Ovary (tissue), 3 donors: ENCODE results near the gene ANKMY1.
A peak's percentile ranks its signal among the peaks of the same experiment; 100 is the strongest.

Experiments
- CTCF ChIP-seq, 3 donors: fragments of 450-650 bp in 2 of 3; fragments of 200-600 bp in 1 of 3; IDR thresholded peaks; one replicate each; pipeline versions ENCODE4 v1.5.1 to v1.8.0; 2016 to 2022; ENCODE audit warnings: antibody characterized with exemption in 3 of 3, mild to moderate bottlenecking in 1 of 3
- EP300 ChIP-seq: sonication (generic); formaldehyde crosslinking; IDR thresholded peaks from one replicate; pipeline ENCODE4 v1.6.1; 2017; ENCODE audit warnings: antibody characterized with exemption
- POLR2A ChIP-seq: fragments of 450-650 bp; IDR thresholded peaks from one replicate; pipeline ENCODE4 v1.6.1; 2017; ENCODE audit warnings: antibody characterized with exemption, mild to moderate bottlenecking, moderate library complexity
- donor health status: DM: no; HTN: no; CAD: no.

- peak; percentile 91 to 96 (median 92) for TF ChIP-seq CTCF (IDR thresholded peaks at IDR 0.05)
- TF ChIP-seq POLR2A = no peak
- no peak for TF ChIP-seq EP300
These were observed 119.7 kb downstream of the ANKMY1 start for GRCh38 chr2:240437861-240438809.
